Measurements from ENCODE around the gene PCDHGA10. TPM values are rescaled to one million over a fixed set of nuclear protein-coding genes. Genes with fewer than 3 reads are reported as not detected.

Gene PCDHGA10
- total and polyA plus RNA-seq, 2 donors from 2014 or later = 0.47 to 5.1 TPM

- H3K27ac ChIP-seq (ENCODE audit: low read depth in 2 of 2, low read length in 2 of 2) = no peak within 1 kb of the TSS
- peak within 1 kb of the TSS; percentile 14 to 43 (median 30) for H3K4me3 ChIP-seq (ENCODE audit: low read length in 3 of 3)
- FAIRE-seq = no peak
- intact Hi-C loops (cut with DNase I) = no loop called here
- DNase-seq = no peak
- no peaks in the 10 kb centered on the region for H3K36me3 ChIP-seq (ENCODE audit: control insufficient read depth in 2 of 3, insufficient read depth in 3 of 3, low read length in 3 of 3)
- no peaks in the 10 kb centered on the region for H3K27me3 ChIP-seq (ENCODE audit: control insufficient read depth, insufficient read depth, low read length)
- no peaks in the 10 kb centered on the region for H3K4me1 ChIP-seq (ENCODE audit: control insufficient read depth in 2 of 3, insufficient read depth in 2 of 3, low read depth in 1 of 3, low read length in 3 of 3)
- TF ChIP-seq CTCF (IDR thresholded peaks at IDR 0.05; ENCODE audit: borderline replicate concordance, extremely low read depth, insufficient read depth) = peak; percentile 18
- H3K9me3 ChIP-seq (ENCODE audit: control insufficient read depth in 2 of 3, insufficient read depth in 1 of 3, low read length in 3 of 3) = peaks cover 4 to 60% (median 10%) of the 10 kb centered on the region in 3 donors
- H3K9ac ChIP-seq (ENCODE audit: low read length in 3 of 3) = peak within 1 kb of the TSS in 1 of 3 donors; percentile 24
Observed at GRCh38 chr5:141382469-141383294, 30.1 kb upstream of the PCDHGA10 start, which contains the start of gene PCDHGA7. PCDHGA7 (plus strand) TSS chr5:141382742; CDS start chr5:141382900, 158 bp downstream.

- Histone ChIP-seq H3K27ac (ENCODE audit: low read depth in 2 of 2, low read length in 2 of 2) (no peak overlapping the region), H3K9me3 (ENCODE audit: control insufficient read depth in 2 of 3, insufficient read depth in 1 of 3, low read length in 3 of 3) (peaks cover 4 to 62% (median 13%) of the 10 kb centered on the region in 3 donors), H3K36me3 (ENCODE audit: control insufficient read depth in 2 of 3, insufficient read depth in 3 of 3, low read length in 3 of 3) (no peaks in the 10 kb centered on the region), H3K4me1 (ENCODE audit: control insufficient read depth in 2 of 3, insufficient read depth in 2 of 3, low read depth in 1 of 3, low read length in 3 of 3) (no peaks in the 10 kb centered on the region), H3K9ac (ENCODE audit: low read length in 3 of 3) (no peak overlapping the region), H3K4me3 (ENCODE audit: low read length in 3 of 3) (peak overlapping the region in 2 of 3 donors; percentile 3 to 43), H3K27me3 (ENCODE audit: control insufficient read depth, insufficient read depth, low read length) (no peaks in the 10 kb centered on the region)
- FAIRE-seq = no peak
- intact Hi-C loops (cut with DNase I) = no loop called here
- no peak for DNase-seq
- TF ChIP-seq CTCF (IDR thresholded peaks at IDR 0.05; ENCODE audit: borderline replicate concordance, extremely low read depth, insufficient read depth) = no peak
Observed at GRCh38 chr5:141383345-141383744, 29.4 kb upstream of the PCDHGA10 start.

GRCh38 chr5:141384471-141385267 is 28.1 kb upstream of the PCDHGA10 start:
- DNase-seq (peak in 1 of 5 donors; percentile 61), FAIRE-seq (no peak)
- Histone ChIP-seq H3K4me3 (ENCODE audit: low read length in 3 of 3) (no peak overlapping the region), H3K27ac (ENCODE audit: low read depth in 2 of 2, low read length in 2 of 2) (no peak overlapping the region), H3K9ac (ENCODE audit: low read length in 3 of 3) (no peak overlapping the region), H3K4me1 (ENCODE audit: control insufficient read depth in 2 of 3, insufficient read depth in 2 of 3, low read depth in 1 of 3, low read length in 3 of 3) (no peaks in the 10 kb centered on the region), H3K9me3 (ENCODE audit: control insufficient read depth in 2 of 3, insufficient read depth in 1 of 3, low read length in 3 of 3) (peaks cover 6 to 65% (median 17%) of the 10 kb centered on the region in 3 donors), H3K27me3 (ENCODE audit: control insufficient read depth, insufficient read depth, low read length) (no peaks in the 10 kb centered on the region), H3K36me3 (ENCODE audit: control insufficient read depth in 2 of 3, insufficient read depth in 3 of 3, low read length in 3 of 3) (no peaks in the 10 kb centered on the region)
- no peak for TF ChIP-seq CTCF (IDR thresholded peaks at IDR 0.05; ENCODE audit: borderline replicate concordance, extremely low read depth, insufficient read depth)
- intact Hi-C loops (cut with DNase I) = no loop called here

Data from kidney (tissue), 14 donors.